ENCODE results near the gene HEXIM1.

Gene HEXIM1, protein sequence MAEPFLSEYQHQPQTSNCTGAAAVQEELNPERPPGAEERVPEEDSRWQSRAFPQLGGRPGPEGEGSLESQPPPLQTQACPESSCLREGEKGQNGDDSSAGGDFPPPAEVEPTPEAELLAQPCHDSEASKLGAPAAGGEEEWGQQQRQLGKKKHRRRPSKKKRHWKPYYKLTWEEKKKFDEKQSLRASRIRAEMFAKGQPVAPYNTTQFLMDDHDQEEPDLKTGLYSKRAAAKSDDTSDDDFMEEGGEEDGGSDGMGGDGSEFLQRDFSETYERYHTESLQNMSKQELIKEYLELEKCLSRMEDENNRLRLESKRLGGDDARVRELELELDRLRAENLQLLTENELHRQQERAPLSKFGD

DNA sequence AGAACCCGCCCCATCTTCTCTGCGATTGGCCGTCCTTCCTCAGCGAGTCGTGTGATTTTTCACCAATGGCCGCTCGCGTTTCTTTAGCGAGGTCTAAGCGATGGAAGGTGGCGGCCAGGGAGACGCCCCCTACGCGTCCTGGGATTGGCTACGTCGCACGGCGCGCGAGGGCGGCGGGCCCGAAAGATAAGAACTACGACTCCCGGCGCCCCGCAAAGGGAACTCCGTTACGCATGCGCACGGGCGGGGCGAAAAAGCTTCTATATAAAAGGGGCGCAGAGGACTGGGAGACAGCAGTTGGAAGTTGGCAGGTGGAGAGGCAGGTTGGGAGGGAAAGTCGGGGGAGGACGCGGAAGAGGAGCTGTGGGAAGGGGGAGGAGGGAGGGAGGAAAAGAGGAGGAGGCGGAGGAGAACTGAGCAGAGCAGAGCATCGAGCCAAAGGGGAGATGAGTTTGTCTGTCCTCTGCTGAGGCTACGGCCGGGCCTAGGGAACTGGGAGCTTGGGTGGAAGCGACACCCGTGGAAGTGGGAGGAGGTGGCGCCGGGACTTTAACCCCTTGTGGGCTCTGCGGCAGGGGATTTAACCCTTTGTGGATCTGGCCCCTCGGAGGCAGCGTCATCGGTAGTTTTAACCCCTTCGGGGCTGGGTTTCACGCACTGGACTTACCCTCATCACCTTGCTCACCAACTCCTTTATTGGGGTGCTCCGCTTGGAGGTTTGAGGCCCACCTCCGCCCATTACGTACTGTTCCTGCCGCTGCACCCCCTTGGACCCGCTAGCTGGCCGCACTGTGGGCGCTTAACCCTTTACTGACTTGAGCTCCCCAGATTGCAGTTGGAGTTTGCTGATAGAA lies at the start of gene HEXIM1:
HEXIM1 (plus strand) TSS at position 293 of the 854 bp plus-strand sequence. CDS start 716 bp downstream, outside the sequence.
- peak; percentile 93 to 100 (median 99) for DNase-seq

DNA sequence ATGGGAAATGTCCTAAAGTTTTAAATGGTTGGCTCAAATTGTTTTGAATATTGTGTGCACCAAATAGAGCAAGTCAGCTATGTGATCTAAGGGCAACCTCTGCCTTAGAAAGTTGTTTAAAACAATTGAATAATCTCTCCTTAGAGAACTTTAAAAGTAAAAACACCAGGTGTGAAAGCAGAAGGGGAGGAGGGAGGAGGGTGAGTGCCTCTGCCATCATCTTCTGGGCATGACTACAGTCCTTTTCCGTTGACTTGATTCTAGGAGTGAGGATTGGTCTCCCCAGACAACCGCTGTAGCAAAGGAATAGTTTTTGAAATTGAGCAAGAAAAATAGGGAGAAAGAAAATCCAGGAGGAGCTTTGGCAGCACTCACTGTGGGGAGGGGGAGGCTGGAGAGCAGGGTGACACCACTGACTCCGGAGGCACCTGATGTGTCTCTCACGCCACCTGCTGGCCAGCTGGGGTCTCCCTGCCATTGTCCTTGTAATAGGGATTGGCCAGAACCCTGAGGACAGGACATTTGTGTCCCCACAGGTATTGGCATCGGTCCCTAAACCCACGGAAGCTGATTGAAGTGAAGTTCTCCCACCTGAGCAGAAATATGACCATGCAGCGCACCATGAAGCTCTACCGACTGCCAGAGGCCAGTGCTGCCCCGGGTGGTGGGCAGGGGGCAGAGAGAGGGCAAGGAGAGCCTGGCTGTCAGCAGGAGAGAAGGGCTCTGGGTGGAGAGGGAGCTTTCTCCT lies 49.2 kb upstream of the HEXIM1 start:
- peak in 52 of 56 donors; percentile 17 to 88 (median 58) for DNase-seq

DNA sequence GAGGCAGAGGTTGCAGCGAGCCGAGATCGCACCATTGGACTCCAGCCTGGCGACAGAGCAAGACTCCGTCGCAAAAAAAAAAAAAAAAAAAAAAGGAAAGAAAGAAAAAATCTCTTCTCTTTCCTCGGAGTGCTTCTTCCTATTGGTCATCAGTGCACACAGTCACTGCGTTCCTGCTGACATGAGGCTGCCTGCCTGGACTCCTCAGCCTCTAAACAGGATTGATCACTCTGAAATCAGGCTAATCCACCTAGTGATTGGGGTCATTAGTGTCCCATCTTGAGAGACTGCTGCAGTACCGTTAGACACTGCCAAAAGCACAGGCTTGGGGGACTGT lies 46.8 kb upstream of the HEXIM1 start:
- DNase-seq = no peak

DNA sequence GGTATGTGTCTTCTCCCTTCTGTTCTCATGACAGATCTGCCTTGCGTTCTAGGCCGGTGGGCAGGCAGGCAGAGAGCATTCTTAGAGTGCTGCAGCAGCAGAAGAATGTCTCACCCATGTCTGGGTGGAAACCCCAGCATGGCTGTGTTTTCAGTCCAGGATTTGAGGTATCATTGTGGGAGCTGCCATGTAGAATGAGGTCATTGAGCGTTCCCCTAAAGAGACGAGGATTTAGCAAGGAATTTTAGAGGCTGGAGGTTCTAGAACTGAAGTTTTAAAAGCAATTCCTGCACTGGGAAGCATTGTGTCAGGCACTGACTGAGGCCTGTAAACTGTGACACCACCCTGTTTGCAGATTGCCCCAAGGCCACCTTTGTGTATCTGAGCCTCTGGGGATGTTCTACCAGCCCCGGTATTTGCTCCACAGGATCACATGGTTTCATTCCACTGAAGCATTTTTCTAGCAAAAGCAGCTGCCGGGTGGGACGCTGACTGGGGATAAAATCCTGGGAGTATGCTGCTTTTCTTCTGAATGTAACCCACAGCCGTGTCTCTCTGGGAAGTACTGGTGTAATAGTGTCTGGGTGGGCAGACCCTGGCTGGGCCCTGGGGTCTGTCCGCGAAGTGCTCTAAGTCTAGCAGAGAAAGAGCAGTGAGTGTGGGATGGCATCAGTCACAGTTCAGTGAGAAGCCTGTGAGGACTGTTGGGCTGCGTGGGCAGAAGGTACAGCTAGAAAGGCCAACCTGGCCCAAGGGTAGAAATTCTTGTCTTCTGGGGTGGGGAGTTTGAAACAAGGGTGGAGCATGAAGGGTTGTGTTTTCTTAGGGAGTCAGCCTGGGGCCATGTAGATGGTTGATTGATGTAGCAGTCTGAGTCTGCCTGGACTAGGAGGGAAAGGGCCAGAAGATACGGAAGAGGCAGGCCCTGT lies 46.1 kb upstream of the HEXIM1 start:
- no peak for DNase-seq

DNA sequence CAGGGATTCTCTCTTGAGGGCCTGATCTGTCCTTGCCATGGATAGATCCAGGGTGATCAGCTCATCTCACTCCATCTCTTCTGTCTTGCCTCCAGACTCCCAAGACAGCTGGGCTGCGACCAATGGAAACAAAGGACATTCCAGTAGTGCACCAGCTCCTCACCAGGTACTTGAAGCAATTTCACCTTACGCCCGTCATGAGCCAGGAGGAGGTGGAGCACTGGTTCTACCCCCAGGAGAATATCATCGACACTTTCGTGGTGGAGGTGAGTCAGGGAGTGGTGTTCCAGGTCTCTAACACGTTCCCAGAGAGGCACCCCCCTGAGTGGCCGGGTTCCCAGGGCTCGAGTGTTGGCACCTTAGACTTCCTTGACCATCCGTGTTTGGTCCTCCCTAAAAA lies 45.4 kb upstream of the HEXIM1 start:
- DNase-seq = no peak

DNA sequence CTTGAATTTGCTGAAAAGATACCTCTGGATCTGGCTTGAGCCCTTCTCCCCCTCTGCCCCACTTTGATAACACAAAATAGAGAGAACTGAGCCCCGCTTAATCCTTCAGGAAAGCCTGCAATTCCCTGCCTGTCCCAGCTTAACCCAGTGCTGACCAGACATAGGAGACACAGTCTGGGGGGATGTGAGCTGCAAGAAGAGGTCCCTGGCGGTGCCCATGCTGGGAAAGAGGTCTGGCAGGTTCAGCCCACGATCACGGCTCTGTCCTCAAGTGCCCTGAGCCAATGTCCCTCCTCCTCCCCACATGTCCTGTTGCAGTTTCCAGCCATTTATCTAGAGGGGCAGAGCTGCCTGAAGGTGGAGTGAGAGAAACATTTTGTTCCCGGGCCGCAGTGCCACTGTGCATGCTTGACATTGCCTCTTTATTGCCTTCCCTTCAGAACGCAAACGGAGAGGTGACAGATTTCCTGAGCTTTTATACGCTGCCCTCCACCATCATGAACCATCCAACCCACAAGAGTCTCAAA lies 44.9 kb upstream of the HEXIM1 start:
- no peak for DNase-seq

DNA sequence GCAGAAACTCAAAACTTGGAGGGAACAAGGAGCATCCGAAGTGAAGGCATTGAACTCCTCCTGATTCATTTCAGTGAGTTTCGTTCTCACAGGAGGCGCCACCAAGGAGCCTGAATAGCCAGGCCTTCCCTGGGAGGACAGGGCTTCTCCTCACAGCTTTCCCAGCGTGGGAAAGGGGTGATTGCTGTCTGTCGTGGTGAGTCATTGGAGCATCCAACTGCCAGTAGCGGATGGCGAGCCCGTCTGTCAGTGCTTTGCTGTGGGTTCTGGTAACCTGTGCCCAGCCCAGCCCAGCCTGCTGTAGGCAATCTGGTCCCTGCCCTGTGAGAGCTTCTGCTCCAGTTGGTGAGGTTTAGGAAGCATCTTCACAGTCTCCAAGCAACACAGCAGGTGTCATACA lies 44.2 kb upstream of the HEXIM1 start:
- no peak for DNase-seq

DNA sequence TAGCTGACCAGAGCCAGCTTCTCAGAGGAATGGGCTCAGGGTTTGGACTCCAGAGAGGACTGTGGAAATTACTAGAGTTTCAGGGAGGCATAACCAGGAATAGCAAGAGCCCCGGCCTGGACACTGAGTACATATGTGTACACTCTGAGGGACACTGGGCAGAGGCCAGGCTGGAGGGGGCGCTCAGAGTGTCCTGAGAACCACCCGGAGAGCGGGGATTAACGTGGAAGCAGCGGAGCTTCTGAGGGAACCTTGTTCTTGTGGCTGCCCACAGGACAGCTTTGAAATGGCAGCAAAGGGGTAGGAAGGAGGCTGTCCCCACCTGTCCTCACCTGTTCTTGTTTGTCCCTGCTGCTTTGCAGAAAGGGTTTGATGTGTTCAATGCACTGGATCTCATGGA lies 43.8 kb upstream of the HEXIM1 start:
- no peak for DNase-seq

DNA sequence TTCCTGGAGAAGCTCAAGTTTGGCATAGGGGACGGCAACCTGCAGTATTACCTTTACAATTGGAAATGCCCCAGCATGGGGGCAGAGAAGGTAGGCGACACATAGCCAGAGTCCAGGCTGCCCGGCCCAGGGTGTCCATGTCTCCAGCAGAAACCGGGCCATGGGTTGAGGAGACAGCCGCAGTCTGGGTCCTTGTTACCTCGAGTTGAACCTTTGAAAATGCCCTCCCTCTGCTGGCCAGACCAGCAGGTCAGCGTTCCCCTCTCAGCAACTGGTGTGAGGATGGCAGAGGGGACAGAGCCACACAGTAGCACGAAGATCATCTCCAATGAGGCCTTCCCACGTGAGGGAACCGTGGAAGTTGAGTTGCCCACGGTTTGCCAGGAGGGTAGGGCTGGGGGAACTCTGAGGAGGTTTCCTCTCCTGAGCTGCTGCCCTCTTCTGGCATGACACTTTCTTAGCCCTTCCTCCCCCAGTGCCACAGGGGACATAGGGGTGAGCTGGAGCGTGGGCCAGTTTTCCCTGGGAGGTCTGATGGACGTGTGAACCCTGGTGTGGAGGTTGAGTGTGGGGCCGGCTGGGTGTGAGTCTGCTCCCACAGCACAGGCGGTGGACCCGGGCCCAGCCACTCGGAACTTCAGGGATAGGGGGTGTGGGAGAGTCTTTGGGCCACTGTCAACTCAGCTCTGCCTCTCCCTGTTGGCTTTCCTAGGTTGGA lies 43.2 kb upstream of the HEXIM1 start:
- DNase-seq = no peak

DNA sequence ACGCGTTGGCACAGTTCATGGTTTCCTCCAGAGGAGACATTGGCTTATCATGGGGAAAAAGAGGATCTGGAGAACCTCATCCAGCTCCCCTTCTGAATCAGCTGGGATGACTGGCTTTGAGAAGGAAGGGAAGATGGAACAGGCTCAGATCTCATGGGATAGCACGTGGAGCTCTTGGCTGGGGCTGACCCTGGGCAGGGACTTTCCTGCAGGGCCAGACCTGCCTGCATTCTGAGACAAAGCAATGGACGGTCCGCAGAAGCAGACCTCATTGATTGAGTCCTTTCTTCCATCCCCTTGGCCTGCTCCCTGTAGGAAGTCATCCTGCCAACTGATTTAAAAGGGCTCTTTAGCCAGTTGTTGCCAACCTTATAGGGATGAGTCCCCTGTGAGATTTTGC lies 42.2 kb upstream of the HEXIM1 start:
- no peak for DNase-seq

DNA sequence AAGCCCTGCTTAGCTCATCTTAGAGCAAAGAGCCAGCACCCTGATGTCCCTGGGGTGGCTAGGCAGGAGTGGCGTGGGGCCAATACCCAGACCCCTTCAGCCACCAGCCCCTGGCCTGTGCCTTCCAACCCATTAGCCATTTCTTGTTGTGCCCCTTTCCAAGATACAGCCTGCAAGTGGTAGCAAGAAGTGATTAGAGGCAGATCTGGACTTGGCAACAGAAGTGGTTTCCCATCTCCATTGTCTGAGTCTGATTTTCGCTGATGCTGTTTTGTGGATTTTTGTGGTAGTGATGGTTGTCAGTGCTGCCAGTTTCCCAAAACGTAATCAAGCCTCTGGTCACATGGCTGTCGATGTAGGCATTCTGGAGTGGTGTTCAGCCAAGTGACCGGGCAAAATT lies 41.7 kb upstream of the HEXIM1 start:
- DNase-seq = no peak

DNA sequence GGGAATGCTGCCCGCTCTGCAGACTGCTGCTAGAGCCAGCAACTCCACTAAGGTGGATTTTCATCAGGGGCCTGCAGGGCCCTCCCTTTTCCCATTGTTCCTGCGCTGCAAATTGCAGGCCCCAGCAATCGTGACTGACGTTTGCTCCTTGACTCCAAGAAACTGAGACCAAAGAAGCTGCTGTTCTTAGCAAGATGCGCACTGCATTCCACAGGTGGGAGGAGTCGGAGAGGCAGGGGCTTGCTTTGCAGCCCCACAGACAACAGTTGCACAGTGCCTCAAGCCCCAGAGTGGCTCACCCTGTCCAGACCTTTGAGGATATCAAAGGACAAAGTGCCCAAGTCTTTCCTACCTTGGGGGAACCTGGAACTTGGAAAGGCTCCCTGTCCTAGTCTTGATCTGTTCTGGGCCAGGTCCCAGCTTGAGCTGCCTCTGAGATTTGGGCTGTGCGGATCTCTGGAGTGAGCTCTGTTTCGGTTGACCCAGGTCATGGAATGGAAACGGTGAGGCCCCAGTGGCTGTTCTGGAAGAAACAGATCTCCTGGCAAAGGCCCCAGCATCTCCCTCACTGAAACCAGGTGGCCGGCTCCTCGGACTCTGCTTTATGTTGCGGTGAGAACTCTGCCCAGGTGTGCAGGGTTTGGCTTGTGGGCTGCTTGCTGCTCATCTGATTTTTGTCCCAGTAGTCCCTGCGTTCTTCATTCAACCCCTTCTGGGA lies 40.8 kb upstream of the HEXIM1 start:
- no peak for DNase-seq

DNA sequence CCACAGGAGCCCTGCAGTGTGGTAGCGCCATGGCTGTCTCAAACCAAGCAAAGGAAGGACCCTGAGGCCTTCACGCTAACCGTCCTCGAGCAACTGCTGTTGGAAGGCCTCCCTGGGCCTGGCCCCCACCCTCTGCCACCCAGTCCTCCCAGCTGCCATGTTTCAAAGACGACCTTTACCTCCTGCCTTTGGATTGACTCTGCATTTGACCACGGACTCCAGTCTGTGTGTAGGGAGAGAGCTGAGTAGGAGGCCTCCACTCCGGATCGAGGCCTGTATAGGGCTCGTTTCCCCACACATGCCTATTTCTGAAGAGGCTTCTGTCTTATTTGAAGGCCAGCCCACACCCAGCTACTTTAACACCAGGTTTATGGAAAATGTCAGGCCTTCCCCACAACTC lies 40.2 kb upstream of the HEXIM1 start:
- DNase-seq = no peak

DNA sequence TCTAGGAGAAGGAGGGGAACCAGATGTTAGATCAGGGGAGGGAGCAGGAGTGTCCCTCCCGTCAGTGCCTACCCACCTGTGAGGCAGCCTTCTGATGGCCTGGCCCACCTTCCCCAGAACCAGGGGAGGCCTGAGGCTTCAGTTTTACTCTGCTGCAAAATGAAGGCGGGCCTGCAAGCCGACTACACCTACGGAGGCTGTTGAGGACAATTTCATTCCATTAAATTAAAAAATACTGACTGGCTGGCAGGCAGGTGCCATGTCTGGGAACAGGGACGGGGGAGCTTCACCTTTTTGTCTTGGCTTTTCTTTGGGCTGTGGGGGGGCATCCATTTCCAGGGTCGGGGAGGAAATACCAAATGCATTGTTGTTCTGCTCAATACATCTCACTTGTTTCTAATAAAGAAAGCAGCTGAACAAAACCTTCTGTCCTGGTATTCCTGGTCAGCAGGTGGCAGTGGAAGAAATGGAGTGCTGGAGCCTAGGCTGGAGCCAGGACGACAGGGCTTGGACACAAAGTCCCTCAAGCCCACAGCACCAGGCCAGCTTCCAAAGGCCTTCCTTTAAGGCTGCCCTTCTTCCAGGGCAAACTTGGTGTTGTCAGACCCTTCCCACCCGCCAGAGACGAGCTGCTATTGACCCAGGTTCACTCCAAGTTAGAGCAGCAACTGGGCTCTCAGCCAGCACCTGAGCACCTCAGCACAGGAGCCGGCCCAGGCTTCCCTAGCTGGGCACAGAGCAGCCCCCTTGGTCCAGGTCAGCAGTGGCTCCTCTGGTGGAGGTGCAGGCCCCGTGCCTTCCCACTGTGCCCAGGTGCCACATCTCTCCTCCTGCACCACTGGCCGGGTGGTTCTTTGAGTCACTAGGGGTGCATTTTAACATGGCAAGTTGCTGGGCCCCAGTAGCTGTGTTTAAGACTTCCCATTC lies 39.4 kb upstream of the HEXIM1 start:
- no peak for DNase-seq

DNA sequence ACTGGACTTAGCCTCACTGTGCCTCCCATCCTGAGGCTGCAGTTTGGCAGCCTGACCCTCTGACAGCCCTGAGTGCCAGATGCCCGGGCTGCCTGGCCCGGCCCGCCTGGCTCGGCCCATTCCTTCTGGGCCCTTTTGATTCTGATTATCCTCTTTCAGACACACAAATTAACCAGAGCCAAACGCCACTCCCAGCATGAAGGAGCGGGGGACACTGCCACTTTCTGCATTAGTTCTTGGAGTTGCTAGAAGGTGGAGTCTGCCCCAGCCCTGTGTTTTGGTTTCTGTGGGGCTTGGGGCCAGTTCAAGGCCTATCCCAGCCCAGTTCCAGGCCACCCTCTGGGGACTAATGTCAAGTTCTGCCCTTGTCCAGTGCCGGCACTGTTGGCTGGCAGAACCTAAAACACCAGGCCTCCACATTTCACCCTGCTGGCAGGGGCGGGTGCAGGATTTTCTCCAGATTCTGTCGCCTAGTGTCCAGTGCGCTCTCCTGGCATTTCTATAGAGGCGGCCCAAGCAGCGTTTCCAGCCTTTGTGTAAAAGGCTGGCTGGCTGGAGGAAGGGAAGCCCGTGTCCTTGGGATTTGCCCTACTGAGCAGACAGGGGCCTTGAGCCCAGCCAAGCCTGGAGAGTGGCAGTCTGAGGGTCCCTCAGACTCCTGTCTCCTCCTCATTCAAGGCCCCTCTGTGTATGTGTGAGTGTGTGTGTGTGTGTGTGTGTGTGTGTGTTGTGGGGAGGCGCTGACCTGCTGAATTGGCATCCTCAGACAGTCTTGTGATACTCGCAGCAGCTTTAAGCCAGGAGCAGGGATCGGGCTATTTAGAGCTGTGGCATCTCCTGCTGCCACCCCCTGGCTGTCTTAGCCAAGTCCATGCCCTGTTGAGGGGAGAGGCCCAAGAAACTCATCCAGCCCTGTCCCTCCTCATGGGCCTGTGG lies 37.3 kb upstream of the HEXIM1 start:
- peak in 34 of 56 donors; percentile 6 to 75 (median 48) for DNase-seq

DNA sequence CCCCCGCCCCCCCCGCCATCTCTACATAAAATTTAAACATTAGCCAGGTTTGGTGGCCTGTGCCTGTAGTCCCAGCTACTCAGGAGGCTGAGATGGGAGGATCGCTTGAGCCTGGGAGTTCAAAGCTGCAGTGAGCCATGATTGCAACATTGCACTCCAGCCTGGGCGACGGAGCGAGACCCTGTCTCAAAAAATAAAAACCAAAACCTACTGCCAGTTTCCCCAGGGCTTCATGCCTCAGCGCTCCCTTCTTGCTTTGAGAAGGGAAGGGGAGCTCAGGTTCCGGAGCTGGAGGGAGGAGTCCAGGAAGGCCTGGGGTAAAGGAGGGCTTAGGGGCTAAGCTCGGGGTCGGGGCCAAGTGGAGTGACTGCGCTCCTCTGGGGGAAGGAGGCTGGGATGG lies 36.4 kb upstream of the HEXIM1 start:
- no peak for DNase-seq

Data from nucleus accumbens (tissue), 56 donors.